ENCODE measurements around the gene ZNF425.
A peak's percentile ranks its signal among the peaks of the same experiment; 100 is the strongest.

ZNF425 gene

GRCh38 chr7:149102666-149103065 lies 23.5 kb downstream of the ZNF425 start (continued):
- no peak for TF ChIP-seq CSDC2 (CRISPR knock-in tag; IDR thresholded peaks at IDR 0.05)

DNA sequence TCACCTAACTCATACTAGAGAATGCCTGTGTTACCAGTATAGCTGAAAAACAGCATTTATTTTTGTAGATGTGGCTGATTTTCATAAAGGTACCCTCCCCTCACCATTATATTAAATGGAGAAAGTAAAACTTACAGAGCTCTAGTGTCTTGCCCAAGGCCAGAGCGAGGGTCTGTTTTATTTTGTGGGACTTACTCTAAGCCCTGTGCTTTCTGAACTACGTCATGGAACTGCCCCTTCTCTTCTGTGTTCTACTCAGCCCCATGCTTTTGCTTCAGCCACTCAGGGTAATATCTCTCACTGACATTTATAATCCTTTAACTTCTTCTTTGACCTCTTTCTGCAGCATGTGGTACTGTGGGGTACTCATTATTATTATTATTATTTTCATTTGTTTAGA lies 25.3 kb downstream of the ZNF425 start:
- ATAC-seq = no peak
- no peak for TF ChIP-seq ARNTL (CRISPR knock-in tag; IDR thresholded peaks at IDR 0.05; ENCODE audit: borderline replicate concordance, low read depth)

DNA sequence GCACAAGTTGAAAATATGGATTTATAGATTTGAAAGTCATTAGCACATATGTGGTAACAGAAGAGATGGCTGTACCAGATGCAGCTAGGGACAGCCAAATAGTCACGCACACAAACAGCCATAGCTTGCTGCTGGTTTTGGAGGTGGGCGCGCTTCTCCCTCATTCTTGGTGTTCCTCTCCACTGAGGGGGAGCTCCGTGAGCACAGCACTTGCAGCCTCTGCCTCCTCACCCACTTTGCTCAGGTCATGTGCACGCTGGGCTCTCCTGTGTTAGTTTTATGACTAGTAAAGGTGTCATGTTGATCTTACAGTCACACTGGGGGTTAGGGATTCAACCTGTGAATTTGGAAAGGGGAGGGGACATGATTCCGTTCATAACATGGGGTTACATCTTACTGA lies 27.1 kb downstream of the ZNF425 start:
- no peak for TF ChIP-seq GLIS3 (CRISPR knock-in tag; IDR thresholded peaks at IDR 0.05)
- TF ChIP-seq ARNTL (CRISPR knock-in tag; IDR thresholded peaks at IDR 0.05; ENCODE audit: borderline replicate concordance, low read depth) = no peak
- no peak for TF ChIP-seq TOX (CRISPR knock-in tag; IDR thresholded peaks at IDR 0.05; ENCODE audit: borderline replicate concordance)
- no peak for TF ChIP-seq ZNF8 (CRISPR knock-in tag; IDR thresholded peaks at IDR 0.05)
- TF ChIP-seq SNAI2 (CRISPR knock-in tag; IDR thresholded peaks at IDR 0.05) = no peak
- no peak for TF ChIP-seq POU6F1 (CRISPR knock-in tag; IDR thresholded peaks at IDR 0.05; ENCODE audit: borderline replicate concordance, low read depth)
- no peak for TF ChIP-seq ZNF70 (CRISPR knock-in tag; IDR thresholded peaks at IDR 0.05)
- TF ChIP-seq CSDC2 (CRISPR knock-in tag; IDR thresholded peaks at IDR 0.05) = no peak
- no peak for TF ChIP-seq ZFP30 (CRISPR knock-in tag; IDR thresholded peaks at IDR 0.05)
- TF ChIP-seq BACH2 (CRISPR knock-in tag; IDR thresholded peaks at IDR 0.05; ENCODE audit: borderline replicate concordance) = no peak
- TF ChIP-seq ZFP3 (CRISPR knock-in tag; IDR thresholded peaks at IDR 0.05) = no peak
- TF ChIP-seq TCF4 (CRISPR knock-in tag; IDR thresholded peaks at IDR 0.05; ENCODE audit: borderline replicate concordance) = no peak
- TF ChIP-seq RARB (CRISPR knock-in tag; IDR thresholded peaks at IDR 0.05) = no peak
- TF ChIP-seq ISL1 (CRISPR knock-in tag; IDR thresholded peaks at IDR 0.05) = no peak
- TF ChIP-seq, protein P1, sequence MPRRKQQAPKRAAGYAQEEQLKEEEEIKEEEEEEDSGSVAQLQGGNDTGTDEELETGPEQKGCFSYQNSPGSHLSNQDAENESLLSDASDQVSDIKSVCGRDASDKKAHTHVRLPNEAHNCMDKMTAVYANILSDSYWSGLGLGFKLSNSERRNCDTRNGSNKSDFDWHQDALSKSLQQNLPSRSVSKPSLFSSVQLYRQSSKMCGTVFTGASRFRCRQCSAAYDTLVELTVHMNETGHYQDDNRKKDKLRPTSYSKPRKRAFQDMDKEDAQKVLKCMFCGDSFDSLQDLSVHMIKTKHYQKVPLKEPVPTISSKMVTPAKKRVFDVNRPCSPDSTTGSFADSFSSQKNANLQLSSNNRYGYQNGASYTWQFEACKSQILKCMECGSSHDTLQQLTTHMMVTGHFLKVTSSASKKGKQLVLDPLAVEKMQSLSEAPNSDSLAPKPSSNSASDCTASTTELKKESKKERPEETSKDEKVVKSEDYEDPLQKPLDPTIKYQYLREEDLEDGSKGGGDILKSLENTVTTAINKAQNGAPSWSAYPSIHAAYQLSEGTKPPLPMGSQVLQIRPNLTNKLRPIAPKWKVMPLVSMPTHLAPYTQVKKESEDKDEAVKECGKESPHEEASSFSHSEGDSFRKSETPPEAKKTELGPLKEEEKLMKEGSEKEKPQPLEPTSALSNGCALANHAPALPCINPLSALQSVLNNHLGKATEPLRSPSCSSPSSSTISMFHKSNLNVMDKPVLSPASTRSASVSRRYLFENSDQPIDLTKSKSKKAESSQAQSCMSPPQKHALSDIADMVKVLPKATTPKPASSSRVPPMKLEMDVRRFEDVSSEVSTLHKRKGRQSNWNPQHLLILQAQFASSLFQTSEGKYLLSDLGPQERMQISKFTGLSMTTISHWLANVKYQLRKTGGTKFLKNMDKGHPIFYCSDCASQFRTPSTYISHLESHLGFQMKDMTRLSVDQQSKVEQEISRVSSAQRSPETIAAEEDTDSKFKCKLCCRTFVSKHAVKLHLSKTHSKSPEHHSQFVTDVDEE (CRISPR knock-in tag; IDR thresholded peaks at IDR 0.05) = no peak
- TF ChIP-seq, protein P2, sequence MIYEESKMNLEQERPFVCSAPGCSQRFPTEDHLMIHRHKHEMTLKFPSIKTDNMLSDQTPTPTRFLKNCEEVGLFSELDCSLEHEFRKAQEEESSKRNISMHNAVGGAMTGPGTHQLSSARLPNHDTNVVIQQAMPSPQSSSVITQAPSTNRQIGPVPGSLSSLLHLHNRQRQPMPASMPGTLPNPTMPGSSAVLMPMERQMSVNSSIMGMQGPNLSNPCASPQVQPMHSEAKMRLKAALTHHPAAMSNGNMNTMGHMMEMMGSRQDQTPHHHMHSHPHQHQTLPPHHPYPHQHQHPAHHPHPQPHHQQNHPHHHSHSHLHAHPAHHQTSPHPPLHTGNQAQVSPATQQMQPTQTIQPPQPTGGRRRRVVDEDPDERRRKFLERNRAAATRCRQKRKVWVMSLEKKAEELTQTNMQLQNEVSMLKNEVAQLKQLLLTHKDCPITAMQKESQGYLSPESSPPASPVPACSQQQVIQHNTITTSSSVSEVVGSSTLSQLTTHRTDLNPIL (CRISPR knock-in tag; IDR thresholded peaks at IDR 0.05; ENCODE audit: low read depth) = no peak
- TF ChIP-seq, protein P3, sequence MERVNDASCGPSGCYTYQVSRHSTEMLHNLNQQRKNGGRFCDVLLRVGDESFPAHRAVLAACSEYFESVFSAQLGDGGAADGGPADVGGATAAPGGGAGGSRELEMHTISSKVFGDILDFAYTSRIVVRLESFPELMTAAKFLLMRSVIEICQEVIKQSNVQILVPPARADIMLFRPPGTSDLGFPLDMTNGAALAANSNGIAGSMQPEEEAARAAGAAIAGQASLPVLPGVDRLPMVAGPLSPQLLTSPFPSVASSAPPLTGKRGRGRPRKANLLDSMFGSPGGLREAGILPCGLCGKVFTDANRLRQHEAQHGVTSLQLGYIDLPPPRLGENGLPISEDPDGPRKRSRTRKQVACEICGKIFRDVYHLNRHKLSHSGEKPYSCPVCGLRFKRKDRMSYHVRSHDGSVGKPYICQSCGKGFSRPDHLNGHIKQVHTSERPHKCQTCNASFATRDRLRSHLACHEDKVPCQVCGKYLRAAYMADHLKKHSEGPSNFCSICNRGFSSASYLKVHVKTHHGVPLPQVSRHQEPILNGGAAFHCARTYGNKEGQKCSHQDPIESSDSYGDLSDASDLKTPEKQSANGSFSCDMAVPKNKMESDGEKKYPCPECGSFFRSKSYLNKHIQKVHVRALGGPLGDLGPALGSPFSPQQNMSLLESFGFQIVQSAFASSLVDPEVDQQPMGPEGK (CRISPR knock-in tag; IDR thresholded peaks at IDR 0.05; ENCODE audit: borderline replicate concordance) = no peak
- no peak for TF ChIP-seq ESRRG (CRISPR knock-in tag; IDR thresholded peaks at IDR 0.05)
- no peak for TF ChIP-seq OSR1 (CRISPR knock-in tag; IDR thresholded peaks at IDR 0.05)
- no peak for ATAC-seq

DNA sequence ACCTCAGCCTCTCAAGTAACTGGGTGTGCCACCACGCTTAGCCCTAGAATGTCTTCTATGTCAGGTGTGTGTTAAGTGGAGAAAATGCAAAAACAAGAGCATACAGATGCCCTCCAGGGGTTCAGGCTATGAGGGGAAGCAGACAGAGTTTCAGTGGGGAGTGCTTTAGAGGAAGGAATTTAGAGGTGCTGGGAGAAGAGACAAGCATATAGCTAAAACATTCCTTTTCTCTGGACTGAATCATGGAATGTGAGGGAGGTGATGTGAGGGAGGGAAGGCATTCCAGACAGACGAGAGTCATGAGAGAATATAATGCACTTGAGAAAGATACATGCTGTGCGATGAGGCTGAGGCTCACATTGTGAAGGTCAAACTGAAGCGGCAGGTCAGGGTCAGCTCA lies 29.0 kb downstream of the ZNF425 start:
- peak; percentile 67 for ATAC-seq
- TF ChIP-seq, protein P1 (CRISPR knock-in tag; IDR thresholded peaks at IDR 0.05) = no peak
- TF ChIP-seq ZNF8 (CRISPR knock-in tag; IDR thresholded peaks at IDR 0.05) = no peak
- TF ChIP-seq ISL1 (CRISPR knock-in tag; IDR thresholded peaks at IDR 0.05) = no peak
- no peak for TF ChIP-seq ZNF70 (CRISPR knock-in tag; IDR thresholded peaks at IDR 0.05)
- TF ChIP-seq ARNTL (CRISPR knock-in tag; IDR thresholded peaks at IDR 0.05; ENCODE audit: borderline replicate concordance, low read depth) = no peak
- no peak for TF ChIP-seq ESRRG (CRISPR knock-in tag; IDR thresholded peaks at IDR 0.05)
- no peak for TF ChIP-seq TCF4 (CRISPR knock-in tag; IDR thresholded peaks at IDR 0.05; ENCODE audit: borderline replicate concordance)
- TF ChIP-seq OSR1 (CRISPR knock-in tag; IDR thresholded peaks at IDR 0.05) = no peak
- TF ChIP-seq BACH2 (CRISPR knock-in tag; IDR thresholded peaks at IDR 0.05; ENCODE audit: borderline replicate concordance) = no peak

Data from SK-N-SH treated with all-trans-retinoic acid at 6 μM for 48 hours (cell line).